ENCODE data around the gene TBC1D5. TPM values are rescaled to one million over a fixed set of nuclear protein-coding genes. Genes with fewer than 3 reads are reported as not detected.
"Not testable (repeated sequence)": the region's sequence is repeated elsewhere in the genome, so short reads cannot be mapped to it uniquely, and the experiment has no call there.

The TBC1D5 gene
- total RNA-seq, 2 donors from 2014 or later: 68.8 to 77.7 TPM

- H3K27ac Mint-ChIP-seq: no peak overlapping the region
- no peak overlapping the region for H3K4me3 ChIP-seq (ENCODE audit: low read length)
- no peaks in the 10 kb centered on the region for H3K4me1 ChIP-seq (ENCODE audit: control insufficient read depth, insufficient read depth, low read length)
- TF ChIP-seq CTCF (conservative IDR thresholded peaks at IDR 0.05): no peak
- WGBS, 2 experiments (ENCODE audit: insufficient coverage in 1 of 2, insufficient read length in 1 of 2): 89 to 95% methylated on average over 6 to 10 of the region's 10 CpGs
- H3K4me1 Mint-ChIP-seq: peaks cover 5% of the 10 kb centered on the region
- no peaks in the 10 kb centered on the region for H3K36me3 ChIP-seq (ENCODE audit: control insufficient read depth, insufficient read depth, low read length)
- H3K27ac ChIP-seq (ENCODE audit: low read depth, low read length): no peak overlapping the region
- peak; percentile 25 for DNase-seq
- no peak overlapping the region for H3K9ac ChIP-seq (ENCODE audit: extremely low read depth, low read length, poor library complexity, severe bottlenecking)
- H3K27me3 ChIP-seq (ENCODE audit: control insufficient read depth, insufficient read depth, low read length, poor library complexity, severe bottlenecking): no peaks in the 10 kb centered on the region
- H3K4me3 Mint-ChIP-seq: no peak overlapping the region
- H3K27me3 Mint-ChIP-seq (ENCODE audit: insufficient read depth): no peaks in the 10 kb centered on the region
- peaks cover 12% of the 10 kb centered on the region for H3K9me3 Mint-ChIP-seq
- H3K9me3 ChIP-seq (ENCODE audit: control insufficient read depth, low read length): no peaks in the 10 kb centered on the region
- no peaks in the 10 kb centered on the region for H3K36me3 Mint-ChIP-seq (ENCODE audit: low read depth)
Measured at GRCh38 chr3:17132286-17133115, 609.9 kb downstream of the TBC1D5 start.

GRCh38 chr3:17130956-17131355 lies 611.5 kb downstream of the TBC1D5 start:
- Mint-ChIP-seq H3K27me3 (ENCODE audit: insufficient read depth) (no peaks in the 10 kb centered on the region), H3K4me3 (no peak overlapping the region), H3K36me3 (ENCODE audit: low read depth) (no peaks in the 10 kb centered on the region), H3K9me3 (peaks cover 12% of the 10 kb centered on the region), H3K27ac (no peak overlapping the region), H3K4me1 (peaks cover 5% of the 10 kb centered on the region)
- WGBS, 2 experiments (ENCODE audit: insufficient coverage in 1 of 2, insufficient read length in 1 of 2): 85 to 97% methylated on average over 3 of the region's 3 CpGs
- H3K27me3 ChIP-seq (ENCODE audit: control insufficient read depth, insufficient read depth, low read length, poor library complexity, severe bottlenecking): no peaks in the 10 kb centered on the region
- H3K27ac ChIP-seq (ENCODE audit: low read depth, low read length): no peak overlapping the region
- no peak overlapping the region for H3K4me3 ChIP-seq (ENCODE audit: low read length)
- H3K36me3 ChIP-seq (ENCODE audit: control insufficient read depth, insufficient read depth, low read length): no peaks in the 10 kb centered on the region
- peak; percentile 17 for DNase-seq
- no peaks in the 10 kb centered on the region for H3K9me3 ChIP-seq (ENCODE audit: control insufficient read depth, low read length)
- TF ChIP-seq CTCF (conservative IDR thresholded peaks at IDR 0.05): no peak
- H3K4me1 ChIP-seq (ENCODE audit: control insufficient read depth, insufficient read depth, low read length): no peaks in the 10 kb centered on the region
- H3K9ac ChIP-seq (ENCODE audit: extremely low read depth, low read length, poor library complexity, severe bottlenecking): no peak overlapping the region

DNA sequence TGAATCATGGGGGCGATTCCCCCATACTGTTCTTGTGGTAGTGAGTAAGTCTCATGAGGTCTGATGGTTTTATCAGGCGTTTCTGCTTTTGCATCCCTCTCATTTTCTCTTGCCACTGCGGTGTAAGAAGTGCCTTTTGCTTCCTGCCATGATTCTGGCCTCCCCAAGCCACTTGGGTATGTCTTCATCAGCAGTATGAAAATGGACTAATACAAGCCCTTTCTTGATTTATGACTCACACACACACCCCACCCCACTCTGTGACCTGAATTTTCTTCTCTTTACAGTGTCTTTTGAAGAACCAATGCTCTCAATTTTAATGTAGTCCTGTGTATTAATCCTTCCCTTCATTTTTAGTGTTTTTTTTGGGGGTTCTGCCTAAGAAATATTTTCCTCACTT lies 612.9 kb downstream of the TBC1D5 start:
- no peaks in the 10 kb centered on the region for H3K4me1 ChIP-seq (ENCODE audit: control insufficient read depth, insufficient read depth, low read length)
- Mint-ChIP-seq H3K9me3 (peaks cover 12% of the 10 kb centered on the region), H3K36me3 (ENCODE audit: low read depth) (no peaks in the 10 kb centered on the region), H3K4me3 (no peak overlapping the region), H3K4me1 (peaks cover 5% of the 10 kb centered on the region), H3K27me3 (ENCODE audit: insufficient read depth) (no peaks in the 10 kb centered on the region), H3K27ac (no peak overlapping the region)
- 87 to 94% methylated on average over 2 to 3 of the region's 3 CpGs for WGBS, 2 experiments (ENCODE audit: insufficient coverage in 1 of 2, insufficient read length in 1 of 2)
- no peak overlapping the region for H3K27ac ChIP-seq (ENCODE audit: low read depth, low read length)
- no peak for TF ChIP-seq CTCF (conservative IDR thresholded peaks at IDR 0.05)
- H3K36me3 ChIP-seq (ENCODE audit: control insufficient read depth, insufficient read depth, low read length): no peaks in the 10 kb centered on the region
- H3K9ac ChIP-seq (ENCODE audit: extremely low read depth, low read length, poor library complexity, severe bottlenecking): no peak overlapping the region
- no peaks in the 10 kb centered on the region for H3K9me3 ChIP-seq (ENCODE audit: control insufficient read depth, low read length)
- no peak for DNase-seq
- no peak overlapping the region for H3K4me3 ChIP-seq (ENCODE audit: low read length)
- no peaks in the 10 kb centered on the region for H3K27me3 ChIP-seq (ENCODE audit: control insufficient read depth, insufficient read depth, low read length, poor library complexity, severe bottlenecking)

DNA sequence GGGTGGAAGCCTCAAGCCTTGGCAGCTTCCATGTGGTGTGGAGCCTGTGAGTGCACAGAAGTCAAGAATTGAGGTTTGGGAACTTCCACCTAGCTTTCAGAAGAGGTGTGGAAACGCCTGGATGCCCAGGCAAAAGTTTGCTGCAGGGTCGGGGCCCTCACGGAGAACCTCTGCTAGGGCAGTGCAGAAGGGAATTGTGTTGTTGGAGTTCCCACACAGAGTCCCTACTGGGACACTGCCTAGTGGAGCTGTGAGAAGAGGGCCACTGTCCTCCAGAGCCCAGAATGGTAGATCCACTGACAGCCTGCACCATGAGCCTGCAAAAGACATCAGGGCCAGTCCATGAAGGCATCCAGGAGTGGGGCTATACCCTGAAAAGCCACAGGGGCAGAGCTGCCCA lies 613.8 kb downstream of the TBC1D5 start:
- not testable (repeated sequence) for H3K4me3 Mint-ChIP-seq; DNase-seq; H3K4me1 ChIP-seq (ENCODE audit: control insufficient read depth, insufficient read depth, low read length); H3K27ac Mint-ChIP-seq; H3K4me3 ChIP-seq (ENCODE audit: low read length); H3K9ac ChIP-seq (ENCODE audit: extremely low read depth, low read length, poor library complexity, severe bottlenecking); H3K4me1 Mint-ChIP-seq; H3K27me3 ChIP-seq (ENCODE audit: control insufficient read depth, insufficient read depth, low read length, poor library complexity, severe bottlenecking); H3K27me3 Mint-ChIP-seq (ENCODE audit: insufficient read depth); H3K9me3 ChIP-seq (ENCODE audit: control insufficient read depth, low read length); H3K36me3 ChIP-seq (ENCODE audit: control insufficient read depth, insufficient read depth, low read length); H3K27ac ChIP-seq (ENCODE audit: low read depth, low read length); H3K36me3 Mint-ChIP-seq (ENCODE audit: low read depth)
- 82 to 86% methylated on average over 3 of the region's 3 CpGs for WGBS, 2 experiments (ENCODE audit: insufficient coverage in 1 of 2, insufficient read length in 1 of 2)
- H3K9me3 Mint-ChIP-seq: peaks cover 12% of the 10 kb centered on the region
